Right ventricle myocardium superior (tissue), 1 donor: Measurements from ENCODE around the gene PPP1R1C. TPM values are rescaled to one million over a fixed set of nuclear protein-coding genes. Genes with fewer than 3 reads are reported as not detected.

Source experiments
- ATAC-seq: fragments of 200-7000 bp; cut with Tn5 transposase; one replicate; pipeline ENCODE4 v1.9.1; 2020; ENCODE audit warnings: mild to moderate bottlenecking; ENCODE audit not compliant: poor library complexity
- DNase-seq: peaks from one replicate; pipeline ENCODE4 v3.0.0-alpha.2; 2020
- intact Hi-C: fragments of 100-400 bp; cut with DNase I; formaldehyde crosslinking; loops from one replicate; pipeline ENCODE4 v1.11.2; 2022
- total RNA-seq: library from RNA; stranded (reverse); fragmentation: NEBNext Ultra II Directional; extraction: Animal tissue kit (Norgen Biotek cat#: 25700); gene quantifications from one replicate; pipeline ENCODE4 v1.2.1, GENCODE V29; 2021
- donor health status: DM: no; HTN: yes; CAD: no; lungs with severe emphysema.

The PPP1R1C gene
- total RNA-seq, 1 donor from 2014 or later, result 21.4 TPM

GRCh38 chr2:182132605-182133004 lies 147.0 kb downstream of the PPP1R1C start:
- ATAC-seq (no peak), DNase-seq (no peak)
- intact Hi-C loops, result no loop called here

DNA sequence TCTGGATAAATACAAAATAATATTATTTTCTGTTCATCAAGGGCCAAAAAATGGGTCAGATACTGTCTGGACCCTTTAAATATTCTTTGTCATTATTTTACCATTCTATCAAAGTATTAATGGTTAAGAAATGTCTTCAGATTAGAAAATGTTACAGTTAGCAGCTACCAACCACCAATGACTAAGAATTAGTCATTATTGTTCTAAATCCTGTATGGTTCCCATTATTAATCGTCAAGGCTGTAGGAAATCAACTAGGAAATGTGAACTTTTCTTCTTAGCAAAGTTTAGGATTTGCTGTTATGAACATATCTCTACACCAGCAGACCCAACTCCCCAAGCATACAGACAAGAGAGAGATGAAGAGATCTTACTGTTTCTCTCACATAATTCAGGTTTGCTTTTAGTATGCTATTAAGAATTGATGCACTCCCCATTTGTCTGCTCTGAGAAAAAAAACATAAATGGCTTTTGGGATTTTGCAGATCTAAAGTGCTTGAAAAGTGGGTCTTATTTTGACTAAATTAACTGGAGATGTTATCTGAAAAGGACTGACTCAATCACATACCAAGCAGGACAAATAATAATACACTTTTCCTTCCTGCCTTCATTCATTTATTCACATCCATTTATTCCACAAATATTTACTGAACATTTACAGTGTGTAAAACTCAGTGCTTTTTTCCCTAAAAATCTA lies 147.7 kb downstream of the PPP1R1C start:
- ATAC-seq, result no peak
- intact Hi-C loops, result no loop called here

GRCh38 chr2:182134201-182134600 lies 148.5 kb downstream of the PPP1R1C start:
- intact Hi-C loops, result no loop called here
- DNase-seq (no peak), ATAC-seq (no peak)

More for the DNA sequence above, 147.7 kb downstream of the PPP1R1C start:
- no peak for DNase-seq

DNA sequence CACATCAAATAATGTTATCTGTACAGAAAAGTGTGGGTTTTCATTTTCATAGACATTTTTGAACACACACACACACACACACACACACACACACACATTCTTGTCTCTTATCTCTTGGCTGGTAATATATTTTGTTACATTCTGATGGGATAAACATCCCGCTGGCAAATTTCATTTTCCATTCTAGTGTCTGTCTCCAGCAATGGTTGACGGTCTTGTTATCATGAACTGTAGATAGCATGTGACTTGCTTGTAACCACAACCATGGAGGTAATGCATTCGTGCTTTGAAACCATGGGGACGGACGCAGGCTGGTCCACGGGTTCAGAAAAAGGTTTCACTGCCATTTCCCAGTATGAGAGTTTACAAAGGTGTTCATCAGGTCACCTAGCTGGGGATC lies 156.4 kb downstream of the PPP1R1C start:
- ATAC-seq (no peak), DNase-seq (no peak)
- intact Hi-C loops, result no loop called here

GRCh38 chr2:182144041-182144775 lies 158.6 kb downstream of the PPP1R1C start:
- ATAC-seq, result peak; percentile 9
- intact Hi-C loops, result no loop called here
- DNase-seq, result no peak

- peak; percentile 62 for DNase-seq
- peak; percentile 94 for ATAC-seq
Observed at GRCh38 chr2:182144776-182145165, 159.1 kb downstream of the PPP1R1C start.

DNA sequence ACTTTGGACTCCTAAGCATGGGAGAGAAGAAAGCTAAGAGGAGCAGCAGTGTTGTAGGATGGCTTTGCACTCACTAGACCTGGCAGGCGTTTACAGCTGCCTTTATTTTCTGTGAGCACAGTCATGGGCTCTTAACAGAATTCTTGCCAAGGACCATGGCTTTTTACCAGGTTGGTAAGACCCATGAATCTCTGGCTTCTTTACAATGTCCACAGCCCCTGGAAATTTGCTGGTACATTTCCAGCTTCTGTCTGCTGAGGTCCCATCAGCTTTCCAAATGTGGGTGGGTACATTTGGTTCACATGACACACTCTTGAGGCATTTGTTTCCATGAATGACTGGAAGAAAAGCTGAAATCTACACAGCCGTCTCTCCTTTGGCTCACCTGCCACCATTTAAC lies 162.7 kb downstream of the PPP1R1C start:
- no peak for DNase-seq
- ATAC-seq, result peak; percentile 8
- intact Hi-C loops, result no loop called here

More at GRCh38 chr2:182144776-182145165, 159.1 kb downstream of the PPP1R1C start:
- intact Hi-C loops, result no loop called here

DNA sequence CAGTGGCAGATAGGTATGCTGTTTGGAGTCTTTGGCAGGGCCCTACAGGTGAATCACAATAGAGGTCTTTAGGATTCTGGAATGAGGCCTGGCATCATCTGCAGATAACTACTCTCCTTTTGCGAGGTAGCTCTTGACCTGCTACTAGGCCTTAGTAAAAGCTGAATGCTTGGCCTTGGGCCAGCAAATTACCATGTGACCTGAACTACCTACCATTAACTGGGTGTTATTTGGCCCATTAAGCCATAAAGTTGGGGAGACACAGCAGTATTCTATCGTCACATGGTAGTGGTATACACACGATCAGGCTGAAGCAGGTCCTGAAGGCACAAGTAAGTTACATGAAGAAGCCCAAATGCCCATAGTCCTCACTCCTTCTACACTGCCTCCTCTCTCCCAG lies 178.2 kb downstream of the PPP1R1C start:
- DNase-seq (no peak), ATAC-seq (no peak)
- intact Hi-C loops, result no loop called here

- no peak for ATAC-seq
- intact Hi-C loops, result no loop called here
- no peak for DNase-seq
Observed at GRCh38 chr2:182164686-182165085, 179.0 kb downstream of the PPP1R1C start.

DNA sequence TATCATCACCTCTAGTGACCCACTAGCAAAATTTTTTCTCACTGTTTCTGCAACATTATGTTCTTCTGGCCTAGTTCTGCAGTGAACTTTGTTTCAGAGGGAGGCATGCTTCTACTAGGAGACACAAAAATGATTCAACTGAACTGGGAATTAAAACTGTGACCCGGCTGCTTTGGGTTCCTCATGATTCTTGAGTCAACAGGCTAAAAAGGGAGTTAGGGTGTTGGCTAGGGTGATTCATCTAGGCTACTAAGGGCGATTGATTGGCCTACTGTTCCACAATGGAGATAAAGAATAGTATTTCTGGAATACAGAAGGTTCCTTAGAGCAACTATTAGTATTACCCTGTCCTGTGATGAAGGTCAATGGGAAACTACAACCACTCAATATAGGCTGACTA lies 179.5 kb downstream of the PPP1R1C start:
- ATAC-seq (no peak), DNase-seq (no peak)
- intact Hi-C loops, result no loop called here

DNA sequence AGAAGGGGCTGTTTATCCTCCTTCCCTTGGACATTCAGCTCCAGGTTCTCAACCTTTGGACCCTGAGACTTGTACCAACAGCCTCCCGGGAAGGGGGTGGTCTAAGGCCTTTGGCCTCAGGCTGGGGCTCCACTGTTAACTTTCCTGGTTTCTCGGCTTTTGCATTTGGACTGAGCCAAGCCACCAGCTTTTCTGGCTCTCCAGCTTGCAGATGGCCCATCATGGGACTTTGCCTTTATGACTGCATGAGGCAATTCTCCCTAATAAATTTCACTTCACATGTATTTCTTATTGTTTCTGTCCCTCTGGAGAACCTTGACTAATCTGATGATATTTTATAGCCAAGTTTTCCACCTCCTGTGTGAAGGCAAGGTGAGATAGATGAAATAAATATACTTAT lies 180.8 kb downstream of the PPP1R1C start:
- no peak for ATAC-seq
- no peak for DNase-seq
- intact Hi-C loops, result no loop called here

GRCh38 chr2:182166841-182167240 lies 181.2 kb downstream of the PPP1R1C start:
- DNase-seq (no peak), ATAC-seq (no peak)
- intact Hi-C loops, result no loop called here

Other genes starting within 250 kb of the PPP1R1C start
- gene ITPRID2, start 94.1 kb upstream of the PPP1R1C start, total RNA-seq, result 65.6 TPM